GM18870 (cell line): Measurements from ENCODE around the gene CFAP73.

Experiments
- ATAC-seq: cut with Tn5 transposase; IDR thresholded peaks from one replicate; pipeline ENCODE4 v1.9.1; 2021; ENCODE audit warnings: moderate library complexity; ENCODE audit not compliant: unreplicated experiment

CFAP73 gene

DNA sequence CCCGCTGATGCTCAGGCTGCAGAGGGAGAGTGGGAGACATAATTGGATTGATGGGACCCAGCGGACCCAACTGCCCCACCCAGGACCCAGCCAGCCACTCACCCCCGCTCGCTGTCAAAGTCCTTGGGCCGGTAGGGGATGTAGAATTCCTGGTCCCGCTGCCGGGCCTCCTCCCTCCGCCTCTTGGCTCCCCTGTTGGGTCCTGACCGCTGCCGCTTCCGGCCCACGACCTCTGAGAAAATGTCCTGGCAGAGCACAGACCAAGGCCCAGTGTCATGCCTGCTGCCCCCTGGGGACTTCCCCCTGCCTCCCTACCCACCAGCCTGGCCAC is 13.5 kb downstream of the CFAP73 start:
- ATAC-seq: no peak

DNA sequence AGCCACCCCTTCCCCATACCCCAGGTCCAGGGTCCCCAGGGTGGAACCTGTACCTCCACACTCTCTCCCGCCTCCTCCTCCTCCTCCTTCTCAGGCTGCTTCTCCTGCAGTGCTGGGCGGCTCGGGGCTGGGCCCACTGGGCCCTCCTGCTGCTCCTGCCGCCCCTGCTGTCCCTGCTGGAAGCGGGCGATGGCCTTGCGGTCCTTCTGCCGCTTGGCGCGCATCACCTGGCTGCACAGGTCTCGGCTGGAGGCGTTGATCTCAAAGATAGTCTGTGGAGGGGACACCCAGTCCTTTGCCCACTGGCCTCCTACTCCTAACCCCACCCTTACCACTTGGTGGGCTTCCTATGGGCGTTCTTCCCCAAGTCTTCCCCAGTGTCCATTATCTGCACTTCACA is 14.5 kb downstream of the CFAP73 start:
- ATAC-seq: no peak

DNA sequence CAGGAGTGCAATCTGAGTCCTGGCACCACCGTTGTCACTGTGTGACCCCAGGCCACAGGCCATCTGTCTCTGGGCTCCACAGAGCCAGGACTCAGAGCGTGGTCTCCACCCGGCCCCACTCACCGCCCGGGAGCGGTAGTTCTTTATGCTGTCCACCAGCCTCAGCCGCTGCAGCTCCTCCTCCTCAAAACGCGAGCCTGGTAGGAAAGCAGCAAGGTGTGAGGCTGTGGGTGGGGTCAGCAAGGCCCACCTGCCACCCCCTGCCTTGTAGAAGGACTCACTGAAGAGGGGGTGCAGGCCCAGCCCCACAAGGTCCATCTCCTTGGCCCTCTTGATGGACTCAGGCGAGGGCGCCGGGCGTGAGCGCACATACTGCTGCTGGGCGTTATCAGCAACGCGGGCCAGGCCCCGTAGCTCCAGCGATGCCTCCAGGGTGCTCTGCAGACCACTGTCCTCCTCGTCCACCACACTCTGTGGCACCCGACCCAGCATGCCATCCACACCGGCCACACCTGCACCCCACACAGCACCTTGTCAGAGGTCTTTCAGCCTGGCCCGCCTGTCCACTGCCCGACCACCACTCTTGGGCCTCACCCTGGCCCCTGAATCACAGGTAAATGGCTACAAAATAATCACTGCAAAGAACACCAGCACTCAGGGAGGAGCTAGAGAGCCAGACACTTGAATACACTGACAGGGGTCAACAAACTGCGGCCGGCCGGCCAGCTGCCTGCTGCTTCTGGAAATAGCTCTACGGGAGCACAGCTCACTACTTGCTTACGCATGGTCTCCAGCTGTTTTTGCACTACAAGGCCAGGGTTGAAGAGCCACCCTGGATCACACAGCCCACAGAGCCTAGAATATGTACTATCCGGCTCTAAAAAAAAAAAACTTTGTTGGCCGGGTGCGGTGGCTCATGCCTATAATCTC is 16.3 kb downstream of the CFAP73 start:
- no peak for ATAC-seq

DNA sequence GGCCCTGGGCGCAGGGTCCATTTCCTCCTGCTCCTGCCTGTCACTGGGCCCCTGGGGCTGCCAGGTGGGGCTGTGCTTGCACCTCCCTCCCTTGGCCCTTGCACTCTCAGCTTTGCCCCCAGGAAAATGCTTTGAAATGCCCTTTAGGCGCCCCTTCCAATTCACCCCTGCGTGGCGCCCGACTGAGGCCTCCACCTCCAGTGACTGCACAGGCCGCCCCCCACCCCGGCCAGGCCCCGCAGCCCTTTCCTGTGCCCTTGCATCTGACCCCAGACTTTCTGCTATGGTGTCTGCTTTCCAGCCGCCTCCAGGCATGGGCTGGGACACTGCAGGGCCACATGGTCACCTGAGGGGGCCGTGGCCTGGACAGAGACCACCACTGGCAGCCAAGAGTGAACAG is 18.3 kb downstream of the CFAP73 start:
- ATAC-seq: no peak

DNA sequence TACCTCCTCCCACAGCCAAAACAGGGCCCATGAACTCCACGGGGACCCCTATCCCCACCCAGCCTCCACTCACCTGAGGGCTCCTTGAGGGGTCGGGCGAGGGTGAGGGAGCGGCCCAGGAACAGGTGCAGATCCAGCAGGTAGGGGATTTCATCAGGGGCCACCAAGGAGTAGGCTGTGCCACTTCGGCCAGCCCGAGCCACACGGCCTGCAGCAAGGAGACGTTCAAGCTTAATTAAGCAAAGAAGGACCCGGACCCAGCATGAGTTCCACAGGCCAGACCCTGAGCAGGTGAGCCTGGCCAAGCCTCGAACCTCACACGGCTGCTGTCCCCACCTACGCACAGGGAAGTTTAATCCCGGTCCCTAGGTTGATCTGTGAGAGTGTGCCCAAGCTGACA is 20.2 kb downstream of the CFAP73 start:
- ATAC-seq: no peak

DNA sequence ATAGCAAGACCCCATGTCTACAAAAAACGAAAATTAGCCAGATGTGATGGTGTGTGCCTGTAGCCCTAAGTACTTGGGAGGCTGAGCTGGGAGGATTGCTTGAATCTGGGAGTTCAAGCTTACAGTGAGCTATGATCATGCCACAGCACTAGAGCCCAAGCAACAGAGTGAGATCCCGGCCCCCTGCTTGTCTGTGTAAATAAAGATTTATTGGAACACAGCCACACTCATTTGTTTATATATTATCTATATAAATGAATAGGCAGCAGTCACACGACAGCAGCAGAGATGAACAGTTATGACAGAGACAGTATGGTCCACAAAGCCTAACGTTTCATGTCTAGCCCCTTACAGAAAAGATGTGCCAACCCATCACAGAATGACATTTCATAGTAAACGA is 20.9 kb downstream of the CFAP73 start:
- no peak for ATAC-seq

DNA sequence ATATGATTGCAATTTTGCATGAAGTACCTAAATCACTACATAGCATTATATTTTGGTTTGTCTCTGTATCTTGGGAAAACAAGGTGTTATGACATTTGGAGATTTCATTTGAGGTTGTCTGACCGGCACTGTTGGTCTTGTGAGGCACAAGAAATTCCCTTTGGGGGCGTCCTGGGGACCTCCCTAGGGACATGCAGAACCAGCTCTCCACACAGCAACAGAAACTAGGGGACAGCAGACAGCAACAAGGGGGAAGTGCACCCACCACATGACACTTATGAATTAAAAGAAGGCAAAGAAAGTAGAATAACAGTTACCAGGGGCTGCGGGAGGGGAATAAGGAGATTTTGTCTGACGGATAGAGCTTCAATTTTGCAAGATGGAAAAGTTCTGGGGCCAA is 21.4 kb downstream of the CFAP73 start:
- no peak for ATAC-seq

DNA sequence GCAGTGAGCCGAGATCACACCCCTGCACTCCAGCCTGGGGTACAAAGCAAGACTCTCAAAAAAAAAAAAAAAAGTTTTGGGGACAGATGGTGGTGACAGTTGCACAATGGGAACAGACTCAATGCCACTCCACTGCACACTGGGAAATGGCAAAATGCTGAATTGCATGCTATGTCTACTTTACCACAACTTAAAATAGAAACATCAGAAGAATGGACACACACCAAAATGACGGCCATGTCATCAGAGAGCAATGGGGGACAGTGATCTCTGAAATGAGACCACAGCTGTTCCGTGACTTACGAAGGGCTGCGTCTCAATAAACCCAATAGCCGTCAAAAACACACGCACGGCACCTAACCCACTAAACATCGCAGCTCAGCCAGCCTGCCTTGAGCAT is 22.0 kb downstream of the CFAP73 start:
- no peak for ATAC-seq

DNA sequence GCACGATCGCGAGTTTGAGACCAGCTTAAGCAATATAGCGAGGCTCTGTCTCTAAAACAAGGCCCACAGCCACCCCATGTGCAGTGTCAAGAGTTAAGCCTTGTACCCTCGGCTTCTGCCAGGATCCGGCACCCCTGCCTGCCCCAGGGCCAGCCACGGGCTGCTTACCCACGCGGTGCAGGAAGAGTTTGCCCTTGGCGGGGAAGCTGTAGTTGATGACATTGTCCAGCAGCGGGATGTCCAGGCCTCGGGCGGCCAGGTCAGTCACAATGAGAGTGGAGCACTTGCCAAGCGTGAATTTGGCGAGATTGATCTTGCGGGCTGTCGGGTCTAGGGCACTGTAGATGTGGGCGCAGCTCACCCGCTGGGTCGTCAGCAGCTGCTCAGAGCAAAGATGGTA is 22.7 kb downstream of the CFAP73 start:
- ATAC-seq: no peak

DNA sequence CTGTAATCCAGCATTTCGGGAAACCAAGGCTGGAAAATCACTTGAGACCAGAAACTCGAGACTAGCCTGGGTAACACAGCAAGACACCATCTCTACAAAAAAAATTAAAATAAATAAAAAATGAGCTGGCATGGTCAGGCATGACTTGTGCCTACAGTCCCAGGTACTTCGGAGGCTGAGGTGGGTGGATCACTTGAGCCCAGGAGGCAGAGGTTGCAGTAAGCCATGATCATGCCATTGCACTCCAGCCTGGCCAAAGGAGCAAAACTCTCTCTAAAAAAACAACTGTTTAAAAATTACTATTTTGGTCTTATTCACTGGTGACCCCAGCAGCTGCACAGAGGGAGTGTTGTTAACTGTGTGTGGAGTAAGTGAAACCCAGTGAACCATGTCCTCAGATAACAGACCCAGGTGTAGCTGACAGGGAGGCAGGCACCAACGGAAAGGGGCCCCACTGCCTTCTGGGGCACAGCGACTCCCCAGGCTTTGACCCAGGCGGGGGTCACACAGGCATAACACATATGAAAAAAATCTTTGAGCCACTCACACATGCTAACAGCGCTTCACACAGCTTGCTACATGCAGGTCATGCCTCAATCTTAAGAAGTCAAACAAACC is 23.7 kb downstream of the CFAP73 start:
- ATAC-seq: no peak

DNA sequence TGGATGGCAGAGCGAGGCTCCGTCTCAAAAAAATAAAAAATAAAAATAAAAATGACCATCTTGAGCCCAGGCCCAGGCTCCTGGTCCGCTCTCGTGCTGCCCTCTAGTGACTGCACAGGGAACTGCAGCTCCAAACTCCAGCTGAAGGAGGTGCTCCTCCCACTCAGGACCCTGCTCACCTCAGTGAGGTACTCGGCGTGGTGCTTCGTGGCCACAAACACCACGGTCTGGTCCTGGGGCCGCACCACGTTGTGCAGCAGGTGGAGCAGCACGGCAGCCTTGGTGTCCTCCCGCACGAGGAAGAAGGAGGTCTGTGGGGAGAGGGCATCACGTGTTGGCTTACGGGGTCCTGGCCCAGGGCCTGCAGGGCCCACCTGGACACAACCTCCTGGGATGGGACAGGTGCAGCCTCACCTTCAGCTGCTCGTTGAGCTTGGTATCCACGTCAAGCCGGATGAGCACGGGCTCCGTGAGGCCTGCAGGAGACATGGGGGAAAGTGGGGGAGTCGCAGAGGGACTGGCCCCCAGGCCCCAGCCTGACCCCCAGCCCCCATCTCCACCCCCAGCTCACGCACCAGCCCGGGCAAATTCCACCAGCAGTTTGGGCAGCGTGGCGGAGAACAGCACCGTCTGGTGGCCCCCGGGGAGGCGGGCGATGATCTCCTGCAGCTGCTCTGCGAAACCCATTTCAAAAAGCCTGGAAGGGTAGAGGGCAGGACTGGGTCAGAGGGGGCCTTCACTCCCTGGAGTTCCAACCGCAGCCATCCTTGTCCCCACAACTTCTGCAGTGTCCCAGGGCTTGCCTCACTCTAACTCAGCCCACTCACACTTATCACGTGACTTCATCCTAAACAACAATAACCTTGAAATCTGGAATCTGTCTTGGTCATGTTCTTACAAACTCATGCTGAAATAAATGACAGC is 25.2 kb downstream of the CFAP73 start:
- no peak for ATAC-seq

DNA sequence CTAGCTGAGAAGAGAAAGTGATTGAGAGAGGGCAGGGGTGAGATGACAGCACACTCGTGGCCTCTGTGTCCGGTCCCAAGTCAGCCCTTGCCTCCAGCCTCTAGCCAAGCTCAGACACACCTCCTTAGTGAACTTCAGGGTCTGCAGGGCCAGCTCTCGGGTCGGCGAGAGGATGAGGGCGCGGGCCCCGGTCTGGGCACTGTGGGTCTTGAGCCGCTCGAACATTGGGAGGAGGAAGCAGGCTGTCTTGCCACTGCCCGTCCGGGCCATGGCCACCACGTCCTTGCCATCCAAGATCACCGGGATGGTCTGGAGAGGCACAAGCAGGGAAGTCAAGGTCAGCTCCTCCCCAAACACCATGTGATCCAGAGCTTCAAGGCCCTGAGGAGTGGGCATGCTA is 29.5 kb downstream of the CFAP73 start:
- ATAC-seq: no peak

DNA sequence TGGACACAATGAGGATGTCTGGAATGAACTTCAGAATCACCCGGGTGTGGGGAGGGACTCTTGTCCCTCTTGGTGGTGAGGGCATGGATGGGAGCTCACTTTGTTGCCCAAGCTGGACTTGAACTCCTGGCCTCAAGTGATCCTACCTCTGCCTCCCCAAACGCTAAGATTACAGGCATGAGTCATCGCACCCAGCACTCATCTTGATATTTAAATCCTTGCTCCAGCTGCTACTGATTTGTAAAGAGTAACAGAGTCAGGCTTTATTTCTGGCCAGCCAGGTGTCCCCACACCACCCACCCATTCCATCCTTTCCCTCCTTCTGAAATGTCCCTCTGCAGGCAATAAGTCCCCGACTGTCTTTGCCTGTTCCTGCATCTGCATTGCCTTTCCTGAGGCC is 30.8 kb downstream of the CFAP73 start:
- ATAC-seq: no peak

DNA sequence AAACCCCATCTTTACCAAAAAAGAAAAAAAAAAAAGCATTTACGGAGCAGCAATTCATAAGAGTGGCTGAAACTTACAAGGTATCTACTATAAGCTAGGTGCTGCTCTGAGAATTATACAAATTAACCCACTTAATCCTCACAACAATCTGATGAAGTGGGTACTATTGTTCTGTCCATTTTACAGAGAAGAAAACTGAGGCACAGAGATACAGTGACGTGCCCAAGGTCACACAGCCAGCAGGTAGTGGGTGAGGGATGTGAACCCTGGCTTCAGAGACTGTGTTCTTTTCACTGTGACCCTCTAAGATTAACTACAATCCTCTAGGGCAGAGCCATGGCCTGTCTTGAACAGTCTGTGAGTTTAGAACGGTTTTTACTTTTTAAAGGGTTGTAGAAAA is 32.5 kb downstream of the CFAP73 start:
- no peak for ATAC-seq

DNA sequence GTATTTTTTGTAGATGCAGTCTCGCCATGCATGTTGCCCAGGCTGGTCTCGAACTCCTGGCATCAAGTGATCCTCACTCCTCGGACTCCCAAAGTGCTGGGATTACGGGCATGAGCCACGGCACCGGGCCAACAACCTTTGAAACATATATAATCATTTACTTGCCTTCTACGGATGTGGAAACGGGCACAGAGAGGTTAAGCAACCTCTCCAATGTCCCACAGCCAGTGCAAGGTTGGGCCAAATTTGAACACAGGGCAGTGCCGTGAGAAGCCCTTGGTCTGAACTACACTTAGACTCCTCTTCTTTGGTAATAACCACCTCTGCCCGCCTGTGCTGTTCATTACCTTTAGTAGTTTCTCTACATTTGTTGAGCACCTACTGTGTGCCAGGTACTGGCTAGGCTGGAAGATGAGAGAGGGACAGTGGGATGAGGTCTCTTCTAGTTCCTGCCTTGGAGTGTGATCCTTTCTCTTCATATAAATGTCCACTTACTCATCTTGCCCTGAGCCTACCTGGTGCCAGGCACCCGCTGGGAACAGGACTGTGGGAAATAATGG is 33.6 kb downstream of the CFAP73 start:
- no peak for ATAC-seq

DNA sequence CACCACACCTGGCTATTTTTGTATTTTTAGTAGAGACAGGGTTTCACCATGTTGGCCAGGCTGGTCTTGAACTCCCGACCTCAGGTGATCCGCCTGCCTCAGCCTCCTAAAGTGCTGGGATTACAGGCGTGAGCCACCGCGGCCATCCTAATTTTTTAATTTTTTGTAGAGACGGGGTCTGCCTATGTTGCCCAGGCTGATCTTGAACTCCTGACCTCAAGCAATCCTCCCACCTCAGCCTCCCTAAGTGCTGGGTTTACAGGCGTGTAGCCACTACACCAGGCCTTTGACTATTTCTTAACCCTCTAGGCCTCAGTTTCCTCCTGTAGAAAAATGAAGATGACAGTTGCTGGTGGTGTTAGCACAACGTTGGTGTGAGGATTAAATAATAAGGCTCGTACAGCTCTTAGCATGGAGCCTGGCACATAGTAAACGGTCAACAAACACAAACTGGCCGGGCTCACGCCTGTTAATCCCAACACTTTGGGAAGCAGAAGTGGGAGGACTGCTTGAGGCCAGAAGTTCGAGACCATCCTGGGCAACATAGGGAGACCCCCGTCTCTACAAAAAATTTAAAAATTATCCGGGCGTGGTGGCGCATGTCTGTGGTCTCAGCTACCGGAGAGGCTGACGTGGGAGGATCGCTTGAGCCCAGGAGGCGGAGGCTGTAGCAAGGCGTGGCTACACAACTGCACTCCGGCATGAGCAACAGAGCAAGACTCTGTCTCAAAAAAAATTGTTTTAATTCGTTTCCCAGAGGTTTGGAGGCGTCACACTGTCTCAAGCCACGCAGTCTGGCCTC is 34.8 kb downstream of the CFAP73 start:
- peak; percentile 43 for ATAC-seq

DNA sequence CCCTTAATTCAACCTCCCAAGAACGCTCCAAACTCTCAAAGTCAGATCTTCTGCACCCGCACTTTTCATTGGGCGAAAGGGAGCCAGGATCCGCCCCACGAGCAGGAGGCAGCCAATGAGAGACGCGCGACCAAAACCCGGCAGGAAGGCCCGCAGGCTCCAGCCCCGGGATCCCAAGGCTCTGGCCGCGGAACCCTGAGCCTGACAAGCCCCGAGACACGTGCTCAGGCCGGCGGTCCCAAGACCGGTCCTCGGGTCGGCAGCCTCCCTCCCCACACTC is 35.3 kb downstream of the CFAP73 start:
- ATAC-seq: peak; percentile 76

DNA sequence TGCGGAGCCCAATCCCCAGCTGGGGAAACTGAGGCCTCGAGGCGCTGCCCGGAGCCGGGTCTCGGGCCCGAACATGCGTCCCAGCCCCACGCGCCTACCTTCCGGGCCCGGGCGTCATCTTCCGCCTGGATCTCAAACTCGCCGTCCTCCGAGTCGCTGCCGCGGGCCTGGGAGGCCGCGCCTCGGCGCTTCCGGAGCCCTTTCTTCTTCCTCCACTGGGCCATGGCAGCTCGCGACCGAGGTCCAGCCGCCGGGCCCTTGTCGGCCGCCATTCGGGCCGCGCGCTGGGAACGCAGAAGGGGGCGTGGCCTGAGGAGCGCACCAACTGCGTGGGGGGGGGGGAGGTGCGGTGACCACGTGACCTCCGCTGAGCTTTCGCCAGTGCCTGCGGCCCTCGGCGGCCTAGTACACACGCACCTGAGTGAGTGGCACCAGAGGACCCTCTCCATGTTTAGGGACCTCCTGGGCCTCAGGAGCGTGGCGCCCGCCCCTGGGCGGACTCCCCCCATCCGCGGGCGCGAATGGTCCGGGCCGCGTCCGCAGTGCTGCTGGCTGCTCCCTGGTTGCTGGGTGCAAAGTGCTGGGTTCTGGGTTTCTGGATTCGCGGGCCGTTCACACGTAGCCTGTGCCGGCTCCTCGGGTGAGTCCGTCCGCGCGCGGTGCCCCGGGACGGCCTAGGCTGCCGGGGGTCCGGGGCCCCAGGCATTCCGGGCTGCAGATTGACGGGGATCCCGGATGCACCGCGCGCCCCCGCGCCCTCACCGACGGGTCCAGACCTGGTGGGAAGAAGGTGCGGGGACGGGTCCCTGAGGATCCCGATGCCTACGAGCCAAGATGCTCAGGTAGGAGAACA is 35.9 kb downstream of the CFAP73 start, which contains the start of the genes DDX54 and RITA1:
DDX54 (minus strand) TSS at position 299 of the 853 bp plus-strand sequence; CDS start at position 272, 27 bp downstream.
RITA1 (plus strand) TSS at position 542 of the 853 bp plus-strand sequence. CDS start 1,026 bp downstream, outside the sequence.
- peak; percentile 33 for ATAC-seq

DNA sequence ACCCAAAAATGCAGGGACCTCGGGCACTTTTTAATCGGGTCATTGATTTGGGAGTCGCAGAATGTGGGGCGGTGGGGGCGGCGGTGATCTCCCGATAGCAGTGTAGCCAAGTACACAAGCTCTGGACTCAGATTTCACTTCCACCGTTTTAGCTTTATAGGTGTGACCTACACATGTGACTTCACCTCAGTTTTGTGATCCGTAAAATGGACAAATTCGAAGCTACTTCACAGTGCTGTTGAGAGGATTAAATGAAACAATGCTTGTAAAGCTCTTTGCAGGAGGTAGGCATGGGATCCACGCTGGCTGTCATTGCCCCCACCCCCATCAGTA is 36.5 kb downstream of the CFAP73 start:
- ATAC-seq: no peak
